Measurements from ENCODE around the gene MGST2. TPM values are rescaled to one million over a fixed set of nuclear protein-coding genes. Genes with fewer than 3 reads are reported as not detected.

MGST2 gene
- total and polyA plus RNA-seq, 10 of the 15 experiments (the other 5 are each of a cell fraction or from before 2014, with no cell fraction given) = 19.0 to 50.1 (median 30.6) TPM

DNA sequence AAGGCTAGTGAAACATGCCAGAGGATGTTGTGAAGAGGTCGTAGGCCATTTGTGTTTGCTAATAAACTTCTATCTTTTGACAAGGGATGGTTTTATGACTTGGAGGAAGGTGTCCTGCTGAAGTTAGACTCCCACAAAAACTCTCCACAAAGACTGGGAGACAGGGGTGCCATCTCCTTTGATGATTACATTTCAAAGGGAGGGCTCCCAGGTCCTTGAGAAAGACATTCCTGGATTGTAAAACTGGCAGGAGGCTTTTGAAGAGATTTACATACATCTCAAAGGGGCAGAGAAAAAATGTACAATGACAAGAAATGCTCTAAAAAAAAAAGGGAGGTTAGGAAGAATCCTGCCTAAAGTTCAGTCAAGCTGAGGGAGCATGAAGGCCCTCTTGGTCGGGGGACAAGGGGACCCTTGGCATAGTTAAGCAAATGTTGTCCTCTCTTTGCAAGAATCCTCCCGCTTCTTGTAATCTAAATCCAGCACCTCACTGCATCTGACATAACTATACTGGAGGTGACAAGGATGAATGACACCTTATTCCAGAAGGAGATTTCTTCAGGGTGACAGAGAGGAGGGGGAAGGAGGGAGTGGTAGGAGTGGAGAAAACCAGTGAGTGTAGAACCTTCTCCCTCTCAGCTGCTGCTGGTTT lies 41.1 kb upstream of the MGST2 start:
- no peak for FAIRE-seq
- TF ChIP-seq SMAD1 (IDR thresholded peaks at IDR 0.05; ENCODE audit: low read depth, partially characterized antibody) (no peak), ASH2L (IDR thresholded peaks at IDR 0.05; ENCODE audit: borderline replicate concordance, low read depth) (no peak), CBX3 (IDR thresholded peaks at IDR 0.05; ENCODE audit: borderline replicate concordance, low read depth) (no peak), ZNF274 (IDR thresholded peaks at IDR 0.05; ENCODE audit: insufficient read depth, insufficient read length) (no peak), ESRRA (IDR thresholded peaks at IDR 0.05; ENCODE audit: low read length) (no peak), SIN3A (IDR thresholded peaks at IDR 0.05; ENCODE audit: low read depth, low read length) (no peak), MEF2B (IDR thresholded peaks at IDR 0.05; ENCODE audit: partially characterized antibody, poor library complexity, severe bottlenecking) (no peak), CEBPB (IDR thresholded peaks at IDR 0.05; ENCODE audit: borderline replicate concordance in 1 of 2, low read depth in 2 of 2, low read length in 2 of 2) (no peak), NR2F1 (conservative IDR thresholded peaks at IDR 0.05) (no peak), RAD21 (IDR thresholded peaks at IDR 0.05; ENCODE audit: insufficient read depth, low read depth, low read length) (no peak), MYB (IDR thresholded peaks at IDR 0.05; ENCODE audit: borderline replicate concordance, low read depth, low read length) (no peak), YY1 (IDR thresholded peaks at IDR 0.05; ENCODE audit: low read depth, low read length) (no peak), E2F4 (IDR thresholded peaks at IDR 0.05; ENCODE audit: low read depth, low read length) (no peak), STAT1 (conservative IDR thresholded peaks at IDR 0.05) (no peak)
- TF ChIP-seq, protein P1, sequence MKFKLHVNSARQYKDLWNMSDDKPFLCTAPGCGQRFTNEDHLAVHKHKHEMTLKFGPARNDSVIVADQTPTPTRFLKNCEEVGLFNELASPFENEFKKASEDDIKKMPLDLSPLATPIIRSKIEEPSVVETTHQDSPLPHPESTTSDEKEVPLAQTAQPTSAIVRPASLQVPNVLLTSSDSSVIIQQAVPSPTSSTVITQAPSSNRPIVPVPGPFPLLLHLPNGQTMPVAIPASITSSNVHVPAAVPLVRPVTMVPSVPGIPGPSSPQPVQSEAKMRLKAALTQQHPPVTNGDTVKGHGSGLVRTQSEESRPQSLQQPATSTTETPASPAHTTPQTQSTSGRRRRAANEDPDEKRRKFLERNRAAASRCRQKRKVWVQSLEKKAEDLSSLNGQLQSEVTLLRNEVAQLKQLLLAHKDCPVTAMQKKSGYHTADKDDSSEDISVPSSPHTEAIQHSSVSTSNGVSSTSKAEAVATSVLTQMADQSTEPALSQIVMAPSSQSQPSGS (IDR thresholded peaks at IDR 0.05; ENCODE audit: low read length) = no peak
- TF ChIP-seq, protein P2, sequence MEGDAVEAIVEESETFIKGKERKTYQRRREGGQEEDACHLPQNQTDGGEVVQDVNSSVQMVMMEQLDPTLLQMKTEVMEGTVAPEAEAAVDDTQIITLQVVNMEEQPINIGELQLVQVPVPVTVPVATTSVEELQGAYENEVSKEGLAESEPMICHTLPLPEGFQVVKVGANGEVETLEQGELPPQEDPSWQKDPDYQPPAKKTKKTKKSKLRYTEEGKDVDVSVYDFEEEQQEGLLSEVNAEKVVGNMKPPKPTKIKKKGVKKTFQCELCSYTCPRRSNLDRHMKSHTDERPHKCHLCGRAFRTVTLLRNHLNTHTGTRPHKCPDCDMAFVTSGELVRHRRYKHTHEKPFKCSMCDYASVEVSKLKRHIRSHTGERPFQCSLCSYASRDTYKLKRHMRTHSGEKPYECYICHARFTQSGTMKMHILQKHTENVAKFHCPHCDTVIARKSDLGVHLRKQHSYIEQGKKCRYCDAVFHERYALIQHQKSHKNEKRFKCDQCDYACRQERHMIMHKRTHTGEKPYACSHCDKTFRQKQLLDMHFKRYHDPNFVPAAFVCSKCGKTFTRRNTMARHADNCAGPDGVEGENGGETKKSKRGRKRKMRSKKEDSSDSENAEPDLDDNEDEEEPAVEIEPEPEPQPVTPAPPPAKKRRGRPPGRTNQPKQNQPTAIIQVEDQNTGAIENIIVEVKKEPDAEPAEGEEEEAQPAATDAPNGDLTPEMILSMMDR (IDR thresholded peaks at IDR 0.05 in 2 of 3, conservative IDR thresholded peaks at IDR 0.05 in 1 of 3; ENCODE audit: control insufficient read depth in 2 of 3, extremely low read depth in 1 of 3, insufficient read depth in 1 of 3, low read depth in 3 of 3, low read length in 3 of 3) = no peak
- TF ChIP-seq, protein P3, sequence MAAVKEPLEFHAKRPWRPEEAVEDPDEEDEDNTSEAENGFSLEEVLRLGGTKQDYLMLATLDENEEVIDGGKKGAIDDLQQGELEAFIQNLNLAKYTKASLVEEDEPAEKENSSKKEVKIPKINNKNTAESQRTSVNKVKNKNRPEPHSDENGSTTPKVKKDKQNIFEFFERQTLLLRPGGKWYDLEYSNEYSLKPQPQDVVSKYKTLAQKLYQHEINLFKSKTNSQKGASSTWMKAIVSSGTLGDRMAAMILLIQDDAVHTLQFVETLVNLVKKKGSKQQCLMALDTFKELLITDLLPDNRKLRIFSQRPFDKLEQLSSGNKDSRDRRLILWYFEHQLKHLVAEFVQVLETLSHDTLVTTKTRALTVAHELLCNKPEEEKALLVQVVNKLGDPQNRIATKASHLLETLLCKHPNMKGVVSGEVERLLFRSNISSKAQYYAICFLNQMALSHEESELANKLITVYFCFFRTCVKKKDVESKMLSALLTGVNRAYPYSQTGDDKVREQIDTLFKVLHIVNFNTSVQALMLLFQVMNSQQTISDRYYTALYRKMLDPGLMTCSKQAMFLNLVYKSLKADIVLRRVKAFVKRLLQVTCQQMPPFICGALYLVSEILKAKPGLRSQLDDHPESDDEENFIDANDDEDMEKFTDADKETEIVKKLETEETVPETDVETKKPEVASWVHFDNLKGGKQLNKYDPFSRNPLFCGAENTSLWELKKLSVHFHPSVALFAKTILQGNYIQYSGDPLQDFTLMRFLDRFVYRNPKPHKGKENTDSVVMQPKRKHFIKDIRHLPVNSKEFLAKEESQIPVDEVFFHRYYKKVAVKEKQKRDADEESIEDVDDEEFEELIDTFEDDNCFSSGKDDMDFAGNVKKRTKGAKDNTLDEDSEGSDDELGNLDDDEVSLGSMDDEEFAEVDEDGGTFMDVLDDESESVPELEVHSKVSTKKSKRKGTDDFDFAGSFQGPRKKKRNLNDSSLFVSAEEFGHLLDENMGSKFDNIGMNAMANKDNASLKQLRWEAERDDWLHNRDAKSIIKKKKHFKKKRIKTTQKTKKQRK (IDR thresholded peaks at IDR 0.05; ENCODE audit: low read depth, low read length) = no peak

More for the DNA sequence above, 41.1 kb upstream of the MGST2 start:
- POLR2A ChIA-PET = no interaction called here
- no peaks in the 10 kb centered on the region for H3K79me2 ChIP-seq (ENCODE audit: control insufficient read depth, insufficient read depth, low read length)
- H3K27me3 ChIP-seq (replicated peaks in 1 of 2; ENCODE audit: control insufficient read depth in 2 of 2, insufficient read depth in 2 of 2, low read length in 1 of 2) = peaks cover 0 to 2% of the 10 kb centered on the region in 2 experiments; a peak in 2 of 4 replicates
- no peaks in the 10 kb centered on the region for H4K20me1 ChIP-seq (ENCODE audit: control insufficient read depth, insufficient read depth)
- no peaks in the 10 kb centered on the region for H3K36me3 ChIP-seq (ENCODE audit: control insufficient read depth in 2 of 2, insufficient read depth in 2 of 2, low read length in 1 of 2)
- DNase-seq (ENCODE audit: low read depth, low spot score) (no peak), ATAC-seq (no peak)
- no peak overlapping the region for H2AFZ ChIP-seq (ENCODE audit: control insufficient read depth, low read depth, low read length)
- no peak overlapping the region for H3K4me2 ChIP-seq (ENCODE audit: control insufficient read depth, insufficient read depth)
- intact Hi-C loops (cut with micrococcal nuclease; ENCODE audit: unreplicated experiment) (no loop called here), in situ Hi-C loops (cut with MboI) (no loop called here)
- RAD21 ChIA-PET (ENCODE audit: unreplicated experiment) = no interaction called here
- no peak overlapping the region for H3K27ac ChIP-seq (ENCODE audit: control insufficient read depth, insufficient read depth)
- SMC1A ChIA-PET (ENCODE audit: uncharacterized antibody, unreplicated experiment) = no interaction called here
- CTCF ChIA-PET = no interaction called here
- no peaks in the 10 kb centered on the region for H3K4me1 ChIP-seq (ENCODE audit: control insufficient read depth, insufficient read depth, low read length)
- BruUV-seq (replicated peaks) = no TSS peak
- no peak overlapping the region for H3K9ac ChIP-seq (ENCODE audit: control insufficient read depth, insufficient read depth, low read length)
- H3K4me3 ChIP-seq = no peak overlapping the region
- WGBS (ENCODE audit: insufficient coverage, insufficient replicate concordance, low lambda C conversion rate, missing lambda C conversion rate) = 25% methylated on average over 3 of the region's 3 CpGs
- no peaks in the 10 kb centered on the region for H3K9me3 ChIP-seq (replicated peaks; ENCODE audit: control insufficient read depth, insufficient read depth, low read length)
